Transverse colon (tissue), 3 donors: ENCODE data around the gene ZDHHC6.

Source experiments
- CTCF ChIP-seq, 5 experiments: fragments of 200-600 bp in 3 of 5; fragments of 450-650 bp in 2 of 5; sonication (generic) in 3 of 5; IDR thresholded peaks; 1 replicate in 2 of 5; 2 replicates in 3 of 5; pipeline ENCODE4 v1.5.1; 2016 to 2017; ENCODE audit warnings: antibody characterized with exemption in 5 of 5, inconsistent platforms in 3 of 5, mild to moderate bottlenecking in 2 of 5, moderate library complexity in 1 of 5
- EP300 ChIP-seq: sonication (generic); formaldehyde crosslinking; IDR thresholded peaks from one replicate; pipeline ENCODE4 v1.6.1; 2017; ENCODE audit warnings: antibody characterized with exemption, low read depth
- POLR2A ChIP-seq: fragments of 450-650 bp; IDR thresholded peaks from one replicate; pipeline ENCODE4 v1.6.1; 2016; ENCODE audit warnings: antibody characterized with exemption, mild to moderate bottlenecking, moderate library complexity

GRCh38 chr10:112394475-112394875 lies 52.2 kb downstream of the ZDHHC6 start:
- TF ChIP-seq EP300, result no peak
- no peak for TF ChIP-seq CTCF (IDR thresholded peaks at IDR 0.05)
- TF ChIP-seq POLR2A, result no peak
